NCI-H524 (cell line): ENCODE results near the gene ACP4.
"Not testable (repeated sequence)": the region's sequence is repeated elsewhere in the genome, so short reads cannot be mapped to it uniquely, and the experiment has no call there.

ENCODE experiments used
- DNase-seq, 2 experiments: peaks; one replicate each; lab custom pipeline; 2025; lab: John Stamatoyannopoulos, UW

The ACP4 gene

GRCh38 chr19:50776131-50776530 is 14.1 kb upstream of the ACP4 start:
- DNase-seq = no peak

DNA sequence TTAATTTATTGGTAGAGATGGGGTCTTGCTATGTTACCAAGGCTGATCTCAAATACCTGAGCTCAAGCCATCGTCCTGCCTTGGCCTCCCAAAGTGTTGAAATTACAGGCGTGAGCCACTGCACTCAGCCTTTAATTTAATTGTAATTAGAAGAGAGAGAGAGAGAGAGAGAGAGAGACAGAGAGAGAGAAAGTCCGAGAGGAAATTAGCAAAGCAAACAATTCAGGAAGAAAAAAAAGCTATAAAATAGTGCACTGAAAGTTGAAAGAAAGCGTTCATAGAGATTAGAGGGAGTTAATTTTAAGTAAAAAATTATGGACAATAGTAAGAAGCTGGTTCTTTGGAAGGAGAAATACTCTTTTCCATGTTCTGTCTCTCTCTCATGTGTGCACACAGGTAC is 13.0 kb upstream of the ACP4 start:
- no peak for DNase-seq

GRCh38 chr19:50777830-50778303 is 12.3 kb upstream of the ACP4 start:
- no peak for DNase-seq

- no peak for DNase-seq
Observed at GRCh38 chr19:50778906-50779430, 11.2 kb upstream of the ACP4 start.

DNA sequence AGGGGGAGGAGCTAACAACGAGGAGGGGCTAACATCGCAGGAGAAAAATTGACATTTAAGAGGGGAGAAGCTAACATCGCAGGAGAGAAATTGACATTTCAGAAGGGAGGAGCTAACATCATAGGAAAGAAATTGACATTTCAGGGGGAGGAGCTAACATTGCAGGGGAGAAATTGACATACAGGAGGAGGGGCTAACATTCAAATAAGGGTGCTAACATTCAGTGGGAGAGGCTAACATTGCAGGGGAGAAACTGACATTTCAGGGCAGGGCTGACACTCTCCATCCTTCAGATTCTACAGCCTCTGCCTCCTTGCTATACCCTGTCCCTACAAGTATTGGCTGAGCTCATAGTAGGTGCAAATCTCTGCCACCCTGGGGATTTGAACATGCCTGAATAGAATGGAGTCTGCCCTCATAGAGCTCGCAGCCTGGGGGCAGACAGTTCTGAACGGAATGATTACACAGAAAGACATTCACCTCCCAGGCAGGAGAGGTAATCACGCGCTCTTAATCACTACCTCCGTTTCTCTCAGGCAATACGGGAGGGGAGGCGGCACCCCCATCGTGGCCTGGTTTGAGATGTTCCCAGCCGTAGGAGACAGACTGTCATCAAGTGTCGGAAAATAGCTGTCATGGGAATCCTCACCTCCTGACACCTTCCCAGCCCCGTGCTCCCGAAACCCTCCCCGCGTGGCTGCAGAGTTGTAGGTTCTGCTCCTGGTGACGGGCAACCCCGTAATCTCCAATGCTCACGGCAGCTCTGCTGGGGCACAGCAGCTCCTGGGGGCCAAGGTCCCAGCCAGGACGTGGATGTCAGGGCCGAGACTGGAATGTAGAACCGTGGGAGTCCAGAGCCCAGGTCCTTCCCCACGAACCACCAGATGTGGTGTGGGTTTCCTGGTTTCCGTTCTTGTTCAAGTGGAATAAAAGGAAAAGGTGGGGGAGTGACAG is 10.4 kb upstream of the ACP4 start:
- no peak for DNase-seq

- no peak for DNase-seq
Observed at GRCh38 chr19:50780753-50781435, 9.3 kb upstream of the ACP4 start.

GRCh38 chr19:50783848-50784152 is 6.4 kb upstream of the ACP4 start:
- DNase-seq = not testable (repeated sequence)

DNA sequence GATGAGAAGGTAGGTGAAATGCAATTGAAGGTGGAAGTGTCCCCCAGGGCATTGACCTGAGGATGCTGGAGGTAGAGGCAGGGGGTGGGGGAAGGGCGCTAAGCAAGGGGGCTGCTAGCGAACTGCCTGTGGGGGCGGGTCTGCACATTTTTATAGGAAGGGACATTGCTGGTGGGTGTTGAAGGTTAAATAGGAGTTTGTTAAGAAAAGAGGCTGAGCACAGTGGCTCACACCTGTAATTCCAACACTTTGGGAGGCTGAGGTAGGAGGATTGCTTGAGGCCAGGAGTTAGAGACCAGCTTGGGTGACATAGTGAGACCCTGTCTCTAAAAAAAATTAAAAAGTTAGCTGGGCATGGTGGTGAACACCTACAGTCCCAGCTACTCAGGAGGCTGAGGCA is 5.5 kb upstream of the ACP4 start:
- no peak for DNase-seq

- no peak for DNase-seq
Observed at GRCh38 chr19:50785329-50785728, 4.9 kb upstream of the ACP4 start.

DNA sequence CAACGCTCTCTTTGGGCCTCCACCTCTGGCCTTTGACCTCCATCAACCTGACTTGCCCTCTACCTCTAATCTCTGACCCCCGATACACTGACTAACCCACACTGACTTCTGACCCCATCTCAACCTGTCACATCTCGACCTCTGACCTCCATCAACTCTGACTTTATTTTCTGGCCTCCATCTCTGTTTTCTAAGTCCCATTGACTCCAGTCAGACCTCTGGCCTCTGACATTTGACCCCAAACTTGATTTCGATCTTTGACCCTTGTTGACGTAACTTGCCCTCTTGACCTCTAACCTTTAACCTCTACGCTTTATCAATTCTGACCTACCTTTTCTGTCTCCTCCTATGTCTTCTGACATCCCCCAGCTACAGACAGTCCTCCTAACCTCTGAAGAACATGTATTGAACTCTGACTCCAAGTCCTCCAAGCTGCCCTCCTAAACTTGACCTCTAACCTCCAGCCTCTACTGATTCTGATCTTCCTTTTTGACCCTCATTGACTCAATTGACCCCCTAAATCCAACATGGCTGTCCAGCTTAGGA is 780 bp downstream of the ACP4 start:
- no peak for DNase-seq

GRCh38 chr19:50791594-50792271 is 1.5 kb downstream of the ACP4 start:
- DNase-seq = no peak

GRCh38 chr19:50792272-50793250 is 2.3 kb downstream of the ACP4 start:
- DNase-seq = no peak

- DNase-seq = peak in 1 of 2 experiments; percentile 41
Observed at GRCh38 chr19:50793558-50794065, 3.4 kb downstream of the ACP4 start.

- peak; percentile 90 to 95 for DNase-seq
Observed at GRCh38 chr19:50794074-50794875, 4.1 kb downstream of the ACP4 start.

GRCh38 chr19:50794876-50795663 is 4.9 kb downstream of the ACP4 start:
- peak; percentile 7 to 82 for DNase-seq

GRCh38 chr19:50795664-50796073 is 5.5 kb downstream of the ACP4 start:
- DNase-seq = peak in 1 of 2 experiments; percentile 39

- peak in 1 of 2 experiments; percentile 44 for DNase-seq
Observed at GRCh38 chr19:50796128-50796633, 6.0 kb downstream of the ACP4 start.

DNA sequence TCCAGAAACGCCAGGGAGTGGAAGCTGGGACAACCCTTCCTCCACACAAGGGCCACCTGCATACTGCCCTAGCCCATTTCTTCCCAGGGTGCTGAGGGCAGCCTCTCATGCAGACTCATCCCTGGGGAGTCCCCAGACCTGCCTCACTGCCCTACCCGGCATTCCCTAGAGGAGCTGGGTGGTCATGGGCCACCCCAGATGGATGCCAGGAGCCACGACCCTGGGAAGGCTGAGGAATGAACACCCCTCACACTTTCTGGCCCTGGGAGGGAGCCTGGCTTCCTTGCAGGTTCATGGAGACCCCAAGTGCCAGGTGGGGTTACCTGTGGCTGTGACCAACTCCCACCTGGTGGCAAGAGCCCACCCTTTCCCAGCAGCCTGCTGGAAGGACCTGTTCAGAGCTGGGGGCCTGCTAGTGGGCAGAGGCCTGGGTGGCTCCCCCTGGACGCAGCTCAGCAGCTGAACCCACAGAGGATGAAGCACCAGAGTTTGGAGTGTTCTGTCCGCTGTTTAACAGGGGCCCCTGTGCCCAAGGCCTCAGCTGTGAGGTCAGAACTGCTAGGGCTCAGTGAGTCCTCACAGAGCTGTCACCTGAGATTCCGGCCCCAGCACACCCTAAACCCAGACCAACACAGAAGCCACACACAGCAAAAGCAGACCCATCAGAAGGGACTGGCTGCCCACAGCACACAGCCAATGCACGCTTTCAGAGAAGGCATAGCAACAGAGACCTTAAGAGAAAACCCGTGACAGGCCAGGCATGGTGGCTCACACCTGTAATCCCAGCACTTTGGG is 6.6 kb downstream of the ACP4 start:
- DNase-seq = no peak
